ENCODE measurements around the gene ASF1A. TPM values are rescaled to one million over a fixed set of nuclear protein-coding genes. Genes with fewer than 3 reads are reported as not detected.

The ASF1A gene
- total and polyA plus RNA-seq, 11 donors, result 9.8 to 28.9 (median 22.1) TPM

- H3K27ac ChIP-seq, result no peak overlapping the region
- intact Hi-C loops (cut with DNase I), result no loop called here
- peaks cover 0 to 98% (median 91%) of the 10 kb centered on the region in 9 donors for H3K36me3 ChIP-seq
- no peaks in the 10 kb centered on the region for H3K27me3 ChIP-seq
- DNase-seq, result no peak
- 97 to 98% (median 97%) methylated on average over 4 of the region's 4 CpGs for WGBS, 4 donors
- H3K4me3 ChIP-seq, result no peak overlapping the region
- ATAC-seq, result no peak
- no peak for TF ChIP-seq POLR2A (IDR thresholded peaks at IDR 0.05)
- TF ChIP-seq, protein P1, sequence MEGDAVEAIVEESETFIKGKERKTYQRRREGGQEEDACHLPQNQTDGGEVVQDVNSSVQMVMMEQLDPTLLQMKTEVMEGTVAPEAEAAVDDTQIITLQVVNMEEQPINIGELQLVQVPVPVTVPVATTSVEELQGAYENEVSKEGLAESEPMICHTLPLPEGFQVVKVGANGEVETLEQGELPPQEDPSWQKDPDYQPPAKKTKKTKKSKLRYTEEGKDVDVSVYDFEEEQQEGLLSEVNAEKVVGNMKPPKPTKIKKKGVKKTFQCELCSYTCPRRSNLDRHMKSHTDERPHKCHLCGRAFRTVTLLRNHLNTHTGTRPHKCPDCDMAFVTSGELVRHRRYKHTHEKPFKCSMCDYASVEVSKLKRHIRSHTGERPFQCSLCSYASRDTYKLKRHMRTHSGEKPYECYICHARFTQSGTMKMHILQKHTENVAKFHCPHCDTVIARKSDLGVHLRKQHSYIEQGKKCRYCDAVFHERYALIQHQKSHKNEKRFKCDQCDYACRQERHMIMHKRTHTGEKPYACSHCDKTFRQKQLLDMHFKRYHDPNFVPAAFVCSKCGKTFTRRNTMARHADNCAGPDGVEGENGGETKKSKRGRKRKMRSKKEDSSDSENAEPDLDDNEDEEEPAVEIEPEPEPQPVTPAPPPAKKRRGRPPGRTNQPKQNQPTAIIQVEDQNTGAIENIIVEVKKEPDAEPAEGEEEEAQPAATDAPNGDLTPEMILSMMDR (IDR thresholded peaks at IDR 0.05), result no peak
- H3K4me1 ChIP-seq, result peaks cover 0 to 22% (median 8%) of the 10 kb centered on the region in 12 donors
- no peaks in the 10 kb centered on the region for H3K9me3 ChIP-seq
Observed at GRCh38 chr6:118905851-118906250, 11.9 kb downstream of the ASF1A start.

GRCh38 chr6:118908441-118908840 lies 14.5 kb downstream of the ASF1A start:
- H3K9me3 ChIP-seq, result no peaks in the 10 kb centered on the region
- no peak for TF ChIP-seq POLR2A (IDR thresholded peaks at IDR 0.05)
- TF ChIP-seq, protein P1 (IDR thresholded peaks at IDR 0.05), result no peak
- H3K4me3 ChIP-seq, result no peak overlapping the region
- WGBS, 4 donors, result 57 to 72% (median 65%) methylated on average over 1 of the region's 1 CpG
- H3K4me1 ChIP-seq, result peaks cover 0 to 3% (median 0%) of the 10 kb centered on the region in 12 donors
- intact Hi-C loops (cut with DNase I), result no loop called here
- DNase-seq (no peak), ATAC-seq (no peak)
- H3K36me3 ChIP-seq, result peaks cover 0 to 100% (median 93%) of the 10 kb centered on the region in 9 donors
- H3K27me3 ChIP-seq, result no peaks in the 10 kb centered on the region
- no peak overlapping the region for H3K27ac ChIP-seq

DNA sequence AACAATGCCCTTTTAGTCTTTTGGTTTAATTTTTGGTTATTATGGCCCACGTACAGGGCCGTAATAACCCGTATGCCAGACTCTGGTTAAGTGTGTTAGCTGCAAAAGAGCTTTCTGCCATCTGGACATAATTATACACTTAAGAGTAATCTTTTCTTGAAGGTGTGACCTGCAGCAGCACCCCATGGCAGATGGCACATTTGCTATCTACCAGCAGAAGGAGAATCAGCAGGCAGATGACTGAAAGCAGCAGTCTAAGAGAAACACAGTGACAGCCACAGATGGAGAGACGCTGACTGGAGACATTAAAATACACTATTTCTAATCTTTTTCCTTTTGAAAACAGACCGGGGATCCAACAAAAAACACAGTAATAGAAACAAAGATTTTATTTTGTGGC lies 18.7 kb downstream of the ASF1A start:
- TF ChIP-seq, protein P1 (IDR thresholded peaks at IDR 0.05), result no peak
- TF ChIP-seq POLR2A (IDR thresholded peaks at IDR 0.05), result no peak
- DNase-seq, result no peak
- Histone ChIP-seq H3K9me3 (no peaks in the 10 kb centered on the region), H3K36me3 (peaks cover 0 to 100% (median 98%) of the 10 kb centered on the region in 9 donors), H3K4me1 (peaks cover 0 to 3% (median 0%) of the 10 kb centered on the region in 12 donors), H3K4me3 (no peak overlapping the region), H3K27me3 (no peaks in the 10 kb centered on the region), H3K27ac (no peak overlapping the region)
- ATAC-seq, result no peak
- intact Hi-C loops (cut with DNase I), result no loop called here
- WGBS, 4 donors, result 80 to 88% (median 83%) methylated on average over 5 of the region's 5 CpGs

GRCh38 chr6:118913161-118913560 lies 19.2 kb downstream of the ASF1A start:
- ATAC-seq (no peak), DNase-seq (no peak)
- H3K36me3 ChIP-seq, result peaks cover 0 to 100% (median 98%) of the 10 kb centered on the region in 9 donors
- no peak overlapping the region for H3K27ac ChIP-seq
- TF ChIP-seq, protein P1 (IDR thresholded peaks at IDR 0.05), result no peak
- no peak for TF ChIP-seq POLR2A (IDR thresholded peaks at IDR 0.05)
- intact Hi-C loops (cut with DNase I), result no loop called here
- H3K27me3 ChIP-seq, result no peaks in the 10 kb centered on the region
- 84 to 95% (median 87%) methylated on average over 2 of the region's 2 CpGs for WGBS, 4 donors
- H3K4me1 ChIP-seq, result peaks cover 0 to 3% (median 0%) of the 10 kb centered on the region in 12 donors
- no peaks in the 10 kb centered on the region for H3K9me3 ChIP-seq
- H3K4me3 ChIP-seq, result no peak overlapping the region

Measured in heart left ventricle (tissue), 16 donors.